ENCODE measurements around the gene IQSEC2.
A peak's percentile ranks its signal among the peaks of the same experiment; 100 is the strongest.

IQSEC2 gene

GRCh38 chrX:53266914-53267313 is 14.5 kb downstream of the IQSEC2 start:
- no peak for DNase-seq (ENCODE audit: low spot score)

- DNase-seq (ENCODE audit: low spot score), result no peak
Measured at GRCh38 chrX:53265771-53266574, 15.4 kb downstream of the IQSEC2 start.

GRCh38 chrX:53263597-53264094 is 17.7 kb downstream of the IQSEC2 start:
- DNase-seq (ENCODE audit: low spot score), result no peak

GRCh38 chrX:53262918-53263394 is 18.4 kb downstream of the IQSEC2 start:
- DNase-seq (ENCODE audit: low spot score), result no peak

DNA sequence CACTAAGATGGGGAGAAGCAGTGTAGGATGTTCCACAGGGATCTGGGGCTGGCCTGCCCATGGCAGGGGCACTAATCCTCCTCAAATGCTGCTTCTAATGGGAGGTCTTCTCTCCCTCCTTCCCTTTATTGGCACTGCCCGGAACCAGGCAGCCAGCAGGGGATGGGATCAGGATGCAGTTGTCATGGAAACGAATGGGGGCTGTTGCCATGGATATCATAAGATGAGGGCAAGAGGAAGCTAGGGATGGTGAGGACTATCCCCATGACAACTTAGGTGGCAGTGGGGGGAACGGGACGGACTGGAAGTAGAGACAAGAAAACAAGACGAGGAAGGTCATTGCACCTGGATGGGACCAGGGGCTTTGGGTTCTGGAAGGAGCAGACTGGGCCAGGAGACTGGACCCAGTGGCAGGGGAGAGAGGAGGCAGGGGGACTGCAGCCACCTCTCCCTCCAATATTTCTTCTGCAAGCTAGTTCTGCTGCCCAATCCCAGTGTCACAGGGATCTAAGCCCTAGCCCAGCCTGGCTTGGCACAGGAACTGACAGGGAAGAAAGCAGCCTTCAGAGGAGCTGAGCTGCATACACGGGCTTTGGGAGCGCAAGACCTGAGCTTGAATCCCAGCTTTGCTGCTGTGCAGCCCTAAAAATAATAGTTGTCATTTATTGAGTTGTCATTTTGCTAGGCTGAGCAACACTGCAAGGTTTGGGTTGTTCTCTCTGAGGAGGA is 19.0 kb downstream of the IQSEC2 start:
- no peak for DNase-seq (ENCODE audit: low spot score)

- DNase-seq (ENCODE audit: low spot score), result peak; percentile 47
Measured at GRCh38 chrX:53261355-53261972, 19.9 kb downstream of the IQSEC2 start.

DNA sequence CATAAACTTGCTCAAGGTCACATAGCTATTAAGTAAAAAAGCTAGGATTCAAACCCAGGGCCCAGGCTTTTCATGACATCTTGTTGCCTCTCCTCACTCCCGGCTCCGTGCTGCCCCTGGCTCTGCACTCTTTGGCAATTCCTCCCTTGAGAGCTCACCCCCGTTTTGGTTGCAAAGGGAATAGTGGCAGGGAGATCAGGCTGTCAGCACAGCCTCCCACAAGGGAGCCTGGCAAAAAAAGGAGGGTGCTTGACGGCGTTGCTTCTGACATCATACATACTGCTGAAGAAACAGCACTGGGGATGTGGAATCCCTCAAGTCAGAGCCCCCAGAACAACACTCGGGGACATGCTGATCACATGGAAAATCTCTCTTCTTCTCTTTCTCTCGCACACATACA is 20.5 kb downstream of the IQSEC2 start:
- peak; percentile 43 for DNase-seq (ENCODE audit: low spot score)

DNA sequence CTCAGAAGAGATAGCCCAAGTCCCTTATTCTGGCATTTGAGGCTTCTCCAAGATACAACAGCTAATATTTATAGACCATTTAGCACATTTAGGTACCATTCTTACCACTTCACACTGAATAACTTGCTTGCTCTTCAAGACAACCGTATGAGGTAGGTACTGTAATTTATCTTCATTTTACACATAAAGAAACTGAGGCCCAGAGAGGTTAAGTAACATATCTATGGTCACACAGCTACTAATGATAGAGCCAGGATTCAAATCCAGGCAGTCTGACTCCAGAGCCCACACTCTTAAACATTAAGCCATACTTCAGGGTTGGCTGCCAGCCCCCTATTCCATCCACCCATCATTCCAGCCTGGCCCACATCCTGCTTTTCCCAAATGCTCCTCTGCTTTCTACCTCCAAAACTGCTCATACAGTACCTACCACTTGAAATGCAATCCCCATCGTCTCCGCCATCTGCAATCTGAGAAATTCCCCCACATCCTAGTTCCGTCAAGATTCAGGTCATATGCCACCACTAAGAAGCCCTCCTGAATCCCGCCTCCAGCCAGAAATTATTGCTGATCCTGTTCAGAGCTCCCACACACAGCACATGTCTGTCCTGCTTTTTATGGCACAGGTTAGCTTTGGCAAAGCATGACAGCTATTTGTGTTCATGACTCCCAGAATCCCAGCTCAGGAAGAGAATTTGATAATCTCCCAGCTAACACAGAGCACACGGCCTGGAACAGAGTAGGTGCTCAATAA is 23.5 kb downstream of the IQSEC2 start:
- peak; percentile 50 for DNase-seq (ENCODE audit: low spot score)

DNA sequence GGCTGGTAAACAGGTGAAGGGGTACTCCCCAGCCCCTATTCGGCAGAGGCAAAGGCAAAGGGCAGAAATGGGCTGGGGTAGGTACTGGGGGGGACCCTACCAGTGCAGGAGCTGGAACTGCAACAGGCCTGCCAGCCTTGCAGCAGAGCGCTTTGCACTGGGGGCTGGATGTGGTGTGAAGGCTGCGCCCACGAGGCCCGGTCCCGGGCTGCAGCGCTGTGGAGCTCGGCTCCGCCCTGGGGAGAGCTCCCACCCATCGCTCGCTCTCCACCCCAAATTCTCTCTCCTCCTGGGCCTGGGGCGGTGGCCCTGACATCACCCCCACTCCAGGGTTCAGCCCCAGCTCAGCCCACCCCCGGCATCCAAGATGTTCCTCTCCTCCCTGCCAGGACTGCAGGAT is 24.2 kb downstream of the IQSEC2 start:
- DNase-seq (ENCODE audit: low spot score), result no peak

GRCh38 chrX:53256446-53257041 is 24.8 kb downstream of the IQSEC2 start:
- DNase-seq (ENCODE audit: low spot score), result no peak

DNA sequence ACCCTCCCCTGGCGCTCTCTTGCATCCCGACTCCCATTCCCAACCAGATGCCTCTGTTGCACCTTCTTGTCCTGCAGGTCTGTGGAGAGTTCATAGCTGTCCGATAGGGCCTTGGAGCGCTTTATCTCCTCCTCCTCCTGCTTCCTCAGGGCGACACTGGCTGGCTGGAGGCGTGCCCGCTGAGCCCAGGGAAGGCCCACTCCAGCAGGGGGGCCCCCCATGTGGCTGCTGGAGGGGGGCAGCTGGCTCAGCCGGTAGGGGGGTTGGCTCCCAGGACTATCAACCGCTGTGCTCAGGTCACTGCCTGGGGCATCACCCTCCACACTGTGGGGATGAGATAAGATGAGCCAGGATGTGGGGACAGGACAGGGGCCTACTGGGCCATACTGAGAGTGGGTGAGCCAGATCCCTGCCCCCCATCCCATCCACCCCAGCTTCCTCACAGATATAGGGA is 25.6 kb downstream of the IQSEC2 start:
- no peak for DNase-seq (ENCODE audit: low spot score)

GRCh38 chrX:53254570-53255461 is 26.6 kb downstream of the IQSEC2 start:
- DNase-seq (ENCODE audit: low spot score), result no peak

GRCh38 chrX:53253293-53254020 is 27.9 kb downstream of the IQSEC2 start:
- no peak for DNase-seq (ENCODE audit: low spot score)

GRCh38 chrX:53251307-53251706 is 30.1 kb downstream of the IQSEC2 start:
- no peak for DNase-seq (ENCODE audit: low spot score)

DNA sequence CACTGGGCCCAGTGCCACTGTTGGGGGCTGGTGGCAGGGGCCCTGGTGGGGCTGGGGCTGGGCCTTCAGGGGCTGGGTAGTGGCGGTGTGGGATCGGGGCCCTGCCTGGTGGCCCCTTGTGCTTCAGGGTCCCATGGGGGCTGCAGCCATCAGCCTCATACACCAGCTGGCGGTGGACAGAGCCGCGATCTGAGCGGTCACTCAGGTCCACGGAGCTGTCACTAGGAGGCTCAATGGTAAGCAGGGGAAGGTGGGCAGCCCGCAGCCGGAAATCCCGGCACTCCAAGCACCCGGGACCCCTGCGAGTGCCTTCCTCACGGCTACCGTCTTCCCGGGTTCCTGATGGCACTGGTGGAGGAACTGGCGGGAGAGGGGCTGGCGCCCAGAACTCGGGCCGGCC is 30.8 kb downstream of the IQSEC2 start:
- no peak for DNase-seq (ENCODE audit: low spot score)

- DNase-seq (ENCODE audit: low spot score), result no peak
Measured at GRCh38 chrX:53249408-53250042, 31.9 kb downstream of the IQSEC2 start.

DNA sequence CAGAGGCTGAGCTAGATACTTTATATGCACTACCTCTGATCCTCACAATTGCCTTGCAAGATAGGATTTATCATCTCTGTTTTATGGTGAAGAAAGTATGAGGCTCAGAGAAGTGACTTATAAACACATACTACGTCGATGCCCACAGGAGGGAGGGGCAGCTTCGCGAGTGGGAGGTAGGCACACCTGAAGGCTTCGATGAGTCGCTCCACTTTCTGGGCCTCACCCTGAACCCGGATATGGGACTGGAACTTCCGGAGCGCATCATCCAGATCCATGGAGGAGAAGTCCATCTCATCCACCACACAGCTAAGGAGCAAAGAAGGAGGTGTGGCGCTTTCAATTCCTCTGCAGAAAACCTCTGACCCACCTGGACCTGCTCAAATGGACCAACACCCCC is 33.5 kb downstream of the IQSEC2 start:
- DNase-seq (ENCODE audit: low spot score), result no peak

GRCh38 chrX:53246231-53246630 is 35.2 kb downstream of the IQSEC2 start:
- peak; percentile 28 for DNase-seq (ENCODE audit: low spot score)

GRCh38 chrX:53244610-53245009 is 36.8 kb downstream of the IQSEC2 start:
- DNase-seq (ENCODE audit: low spot score), result no peak

Measured in putamen (tissue), 1 donor.